NCI-H2081 treated with DMSO at 0.1 percent for 48 hours (cell line): Measurements from ENCODE around the gene ADAMTS17.

ENCODE experiments used
- DNase-seq: peaks from one replicate; lab custom pipeline; 2025; lab: John Stamatoyannopoulos, UW

ADAMTS17 gene

GRCh38 chr15:100310513-100311153, 31.1 kb downstream of the ADAMTS17 start:
- DNase-seq, result no peak

- no peak for DNase-seq
These were observed 31.8 kb downstream of the ADAMTS17 start for GRCh38 chr15:100310041-100310405.

GRCh38 chr15:100309109-100310040, 32.4 kb downstream of the ADAMTS17 start:
- DNase-seq, result no peak

DNA sequence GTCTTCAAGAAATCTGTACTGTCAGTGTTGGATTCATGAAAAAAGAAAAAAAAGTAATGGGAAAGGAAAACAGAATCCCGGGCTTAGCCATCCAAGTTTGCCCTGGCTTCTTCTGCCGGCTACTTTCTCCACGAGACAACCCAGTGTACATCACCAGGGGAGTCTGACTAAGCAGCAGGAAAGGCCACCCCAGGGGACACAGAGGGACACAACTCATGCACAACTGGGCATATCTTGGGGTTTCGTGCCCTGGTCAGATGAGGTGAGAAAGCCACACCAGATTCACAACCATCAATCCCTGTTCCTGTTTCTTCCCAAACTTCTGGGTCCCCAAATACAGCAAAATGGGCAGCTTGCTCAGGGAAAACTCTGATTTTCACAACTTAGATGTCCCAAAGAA, 33.2 kb downstream of the ADAMTS17 start:
- DNase-seq, result no peak

GRCh38 chr15:100308213-100308600, 33.6 kb downstream of the ADAMTS17 start:
- DNase-seq, result no peak

- DNase-seq, result peak; percentile 47
These were observed 34.2 kb downstream of the ADAMTS17 start for GRCh38 chr15:100307241-100308212.

DNA sequence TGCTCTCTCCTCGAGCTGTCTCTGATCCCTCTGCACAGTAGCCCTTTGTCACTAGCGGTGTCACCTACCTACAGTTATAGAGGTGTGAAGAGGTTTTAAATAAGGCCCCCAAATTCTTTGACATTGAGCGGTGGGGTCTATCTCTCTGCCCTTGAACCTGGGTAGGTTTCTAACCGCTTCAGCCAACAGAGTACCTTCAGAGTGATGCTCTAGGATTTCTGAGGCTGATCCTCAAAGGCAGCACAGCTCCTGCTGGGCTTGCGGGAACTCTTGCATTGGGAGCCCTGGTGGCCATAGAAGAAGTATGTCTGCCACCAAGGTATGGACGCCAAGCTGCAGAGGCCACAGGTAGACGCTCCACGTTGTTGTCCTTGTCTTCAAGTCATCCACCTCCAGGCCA, 35.7 kb downstream of the ADAMTS17 start:
- no peak for DNase-seq

GRCh38 chr15:100301910-100302431, 39.8 kb downstream of the ADAMTS17 start:
- DNase-seq, result no peak

- DNase-seq, result no peak
These were observed 43.5 kb downstream of the ADAMTS17 start for GRCh38 chr15:100298257-100298656.

DNA sequence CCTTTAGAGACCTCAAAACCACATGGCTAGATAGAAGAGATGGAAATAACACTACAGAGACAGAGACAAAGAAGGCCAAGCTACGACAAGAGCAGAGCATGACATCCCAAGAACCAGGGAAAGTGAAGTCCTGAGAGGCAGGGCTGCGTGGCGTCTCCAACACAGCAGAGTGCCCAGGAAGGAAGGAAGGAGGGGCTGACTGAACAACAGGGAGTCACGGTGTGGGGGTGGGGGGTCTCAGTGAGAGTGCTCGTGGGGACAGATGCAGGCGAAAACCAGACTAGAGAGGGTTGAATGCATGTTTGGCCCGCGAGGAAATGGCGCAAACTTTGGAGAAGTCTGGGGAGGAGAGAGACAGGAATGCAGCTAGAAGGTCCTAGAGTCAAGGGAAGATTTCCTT, 44.0 kb downstream of the ADAMTS17 start:
- DNase-seq, result no peak

- no peak for DNase-seq
These were observed 45.7 kb downstream of the ADAMTS17 start for GRCh38 chr15:100295939-100296565.

DNA sequence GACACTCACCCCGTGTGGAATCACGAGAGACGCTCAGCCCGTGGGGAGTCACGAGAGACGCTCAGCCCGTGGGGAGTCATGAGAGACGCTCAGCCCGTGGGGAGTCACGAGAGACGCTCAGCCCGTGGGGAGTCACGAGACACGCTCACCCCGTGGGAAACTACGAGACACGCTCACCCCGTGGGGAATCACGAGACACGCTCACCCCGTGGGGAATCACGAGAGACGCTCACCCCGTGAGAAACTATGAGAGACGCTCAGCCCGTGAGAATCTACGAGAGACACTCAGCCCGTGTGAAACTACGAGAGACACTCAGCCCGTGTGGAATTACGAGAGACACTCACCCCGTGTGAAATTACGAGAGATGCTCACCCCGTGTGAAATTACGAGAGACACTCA, 49.8 kb downstream of the ADAMTS17 start:
- no peak for DNase-seq

- DNase-seq, result no peak
These were observed 50.7 kb downstream of the ADAMTS17 start for GRCh38 chr15:100291106-100291505.

DNA sequence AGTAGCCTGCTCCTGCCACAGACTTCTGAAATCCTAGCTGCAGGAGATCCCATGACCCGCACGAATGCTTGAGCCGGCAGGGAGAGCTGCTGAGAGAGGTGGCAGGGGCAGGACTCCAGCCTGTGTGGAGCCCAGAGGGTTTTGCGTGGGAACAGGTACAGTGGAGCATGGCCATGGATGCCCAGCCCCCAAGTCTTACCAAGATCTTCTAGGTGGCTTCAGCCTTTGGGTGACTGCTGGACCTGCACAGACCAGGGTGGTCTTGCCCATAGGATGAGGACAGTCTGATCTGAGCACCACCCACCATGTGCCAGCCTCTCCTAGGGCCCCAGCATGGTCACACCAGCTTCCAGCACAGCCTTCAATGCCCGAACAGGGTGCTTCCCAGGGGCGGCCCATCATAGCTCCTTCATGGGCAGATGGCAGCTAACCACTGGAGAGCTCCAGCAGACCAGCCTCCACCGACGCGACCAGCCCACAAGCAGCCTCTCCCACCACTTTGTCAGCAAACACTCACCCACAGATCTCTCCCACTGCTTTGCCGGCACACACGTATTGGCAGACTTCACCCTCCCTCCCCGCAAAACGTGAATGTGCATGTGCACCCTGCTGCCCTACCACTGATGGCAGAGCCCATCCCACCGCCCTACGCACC, 56.0 kb downstream of the ADAMTS17 start:
- DNase-seq, result no peak

- DNase-seq, result no peak
These were observed 57.1 kb downstream of the ADAMTS17 start for GRCh38 chr15:100284701-100285100.

GRCh38 chr15:100284191-100284590, 57.6 kb downstream of the ADAMTS17 start:
- DNase-seq, result no peak

DNA sequence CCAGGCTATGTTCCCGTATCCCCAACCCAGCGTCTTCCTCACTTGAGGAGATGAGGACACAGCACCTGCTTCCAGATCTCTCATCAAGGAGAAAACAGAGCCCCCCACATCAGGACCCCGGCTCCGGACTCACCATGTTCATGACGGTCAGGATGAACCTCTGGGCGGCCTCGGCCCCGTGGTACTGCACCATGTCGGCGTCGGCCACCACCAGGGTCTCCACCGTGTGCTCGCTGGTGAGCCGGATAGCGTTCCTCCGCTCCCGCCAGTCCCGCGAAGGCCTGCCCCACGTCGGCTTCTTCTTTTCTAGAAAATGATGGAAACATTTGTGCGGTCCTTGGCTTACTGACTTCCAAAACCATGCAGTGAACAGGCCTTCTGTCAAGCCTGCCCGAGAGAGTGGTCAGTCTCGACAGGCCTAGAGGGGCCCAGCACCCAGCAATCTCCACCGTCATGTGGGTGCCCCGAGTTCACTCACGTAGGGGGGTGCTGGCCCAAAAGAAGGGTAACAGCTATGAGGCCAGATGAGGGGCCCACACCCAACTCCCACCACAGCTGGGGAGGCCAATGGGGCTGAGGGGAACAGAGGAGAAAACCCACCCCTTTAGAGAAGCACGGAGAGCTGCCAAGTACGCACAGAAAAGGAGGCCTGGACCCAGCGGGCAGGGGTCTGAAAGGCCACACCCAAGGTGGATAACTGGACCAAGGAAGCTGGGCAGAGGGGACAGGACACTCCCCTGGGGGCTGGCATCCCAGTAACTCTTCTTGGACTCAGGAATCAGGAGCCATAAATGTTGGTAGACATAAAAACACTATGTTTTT, 60.5 kb downstream of the ADAMTS17 start:
- DNase-seq, result no peak

GRCh38 chr15:100279849-100280248, 61.9 kb downstream of the ADAMTS17 start:
- DNase-seq, result no peak

DNA sequence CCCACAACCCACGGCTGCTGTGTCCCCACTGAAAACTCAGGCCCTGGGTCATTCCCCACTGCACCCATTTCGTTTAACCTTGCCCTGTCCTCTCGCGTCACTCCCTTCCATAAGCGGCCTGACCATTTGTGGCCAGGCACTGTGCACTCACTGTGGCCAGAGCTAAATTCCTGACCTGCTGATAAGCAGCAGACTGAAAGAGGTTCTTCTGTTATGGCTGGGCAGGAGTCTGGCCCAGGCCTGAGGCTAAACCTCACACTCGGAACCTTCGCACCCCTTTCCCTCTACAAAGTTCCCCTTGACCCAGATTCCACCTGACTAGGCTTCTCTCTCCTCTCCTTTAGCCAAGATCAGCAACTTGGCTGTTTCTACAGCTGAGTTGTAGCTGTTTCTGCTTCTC, 62.3 kb downstream of the ADAMTS17 start:
- DNase-seq, result no peak
